IgD-negative memory B cell (primary cell): Measurements from ENCODE around the gene RGS6. TPM values are rescaled to one million over a fixed set of nuclear protein-coding genes. Genes with fewer than 3 reads are reported as not detected.

Experiments used
- H3K27ac Mint-ChIP-seq, 3 donors: one replicate each; pipeline ENCODE4 v1.8.0; 2020 to 2022; ENCODE audit warnings: mild to moderate bottlenecking in 3 of 3, mixed read lengths in 3 of 3, moderate library complexity in 1 of 3
- H3K27me3 Mint-ChIP-seq: one replicate; pipeline ENCODE4 v1.8.0; 2021; ENCODE audit warnings: mixed read lengths
- H3K36me3 Mint-ChIP-seq: one replicate; pipeline ENCODE4 v1.8.0; 2020; ENCODE audit warnings: mild to moderate bottlenecking, mixed read lengths
- H3K4me1 Mint-ChIP-seq, 3 donors: one replicate each; pipeline ENCODE4 v1.8.0; 2020 to 2022; ENCODE audit warnings: mixed read lengths in 3 of 3, mild to moderate bottlenecking in 1 of 3
- H3K4me3 Mint-ChIP-seq, 4 donors: one replicate each; pipeline ENCODE4 v1.8.0; 2020 to 2022; ENCODE audit warnings: mild to moderate bottlenecking in 4 of 4, mixed read lengths in 4 of 4, moderate library complexity in 3 of 4
- H3K9me3 Mint-ChIP-seq, 3 donors: one replicate each; pipeline ENCODE4 v1.8.0; 2020 to 2021; ENCODE audit warnings: mixed read lengths in 3 of 3, mild to moderate bottlenecking in 1 of 3
- polyA plus RNA-seq: library from polyadenylated mRNA; unstranded; fragments of 300-500 nt; fragmentation: Illumina TruSeq; gene quantifications from one replicate; pipeline ENCODE4 v1.2.3, GENCODE V29; 2021

The RGS6 gene
- polyA plus RNA-seq, 1 donor from 2014 or later = not detected

GRCh38 chr14:72590577-72590976, 658.3 kb downstream of the RGS6 start:
- Mint-ChIP-seq H3K27ac (peak overlapping the region in 1 of 3 donors; percentile 74), H3K9me3 (peaks cover 0 to 10% (median 0%) of the 10 kb centered on the region in 3 donors), H3K4me3 (peak overlapping the region; percentile 25 to 82 (median 66)), H3K27me3 (peaks cover 8% of the 10 kb centered on the region), H3K4me1 (peaks cover 32 to 50% (median 36%) of the 10 kb centered on the region in 3 donors), H3K36me3 (peaks cover 10% of the 10 kb centered on the region)

GRCh38 chr14:72591391-72591790, 659.2 kb downstream of the RGS6 start:
- Mint-ChIP-seq H3K4me1 (peaks cover 32 to 58% (median 39%) of the 10 kb centered on the region in 3 donors), H3K27ac (no peak overlapping the region)

GRCh38 chr14:72594099-72594901, 662.1 kb downstream of the RGS6 start:
- Mint-ChIP-seq H3K9me3 (peaks cover 0 to 6% (median 0%) of the 10 kb centered on the region in 3 donors), H3K4me1 (peaks cover 34 to 66% (median 48%) of the 10 kb centered on the region in 3 donors), H3K27ac (peak overlapping the region in 1 of 3 donors; percentile 76), H3K36me3 (peaks cover 4% of the 10 kb centered on the region), H3K27me3 (peaks cover 18% of the 10 kb centered on the region), H3K4me3 (no peak overlapping the region)

More at GRCh38 chr14:72591391-72591790, 659.2 kb downstream of the RGS6 start:
- Mint-ChIP-seq H3K36me3 (peaks cover 7% of the 10 kb centered on the region), H3K9me3 (peaks cover 0 to 6% (median 0%) of the 10 kb centered on the region in 3 donors), H3K27me3 (peaks cover 10% of the 10 kb centered on the region), H3K4me3 (peak overlapping the region in 1 of 4 donors; percentile 82)

GRCh38 chr14:72595152-72595862, 663.1 kb downstream of the RGS6 start:
- H3K27me3 Mint-ChIP-seq = peaks cover 21% of the 10 kb centered on the region
- peaks cover 1% of the 10 kb centered on the region for H3K36me3 Mint-ChIP-seq

GRCh38 chr14:72597252-72598233, 665.3 kb downstream of the RGS6 start:
- H3K27me3 Mint-ChIP-seq = peaks cover 26% of the 10 kb centered on the region
- peaks cover 1% of the 10 kb centered on the region for H3K36me3 Mint-ChIP-seq
- H3K4me3 Mint-ChIP-seq = peak overlapping the region; percentile 28 to 81 (median 56)
- H3K27ac Mint-ChIP-seq = peak overlapping the region in 1 of 3 donors; percentile 52
- H3K4me1 Mint-ChIP-seq = peaks cover 25 to 49% (median 31%) of the 10 kb centered on the region in 3 donors
- H3K9me3 Mint-ChIP-seq = no peaks in the 10 kb centered on the region

More at GRCh38 chr14:72595152-72595862, 663.1 kb downstream of the RGS6 start:
- H3K27ac Mint-ChIP-seq = no peak overlapping the region
- H3K4me3 Mint-ChIP-seq = peak overlapping the region in 1 of 4 donors; percentile 50
- no peaks in the 10 kb centered on the region for H3K9me3 Mint-ChIP-seq
- peaks cover 30 to 57% (median 42%) of the 10 kb centered on the region in 3 donors for H3K4me1 Mint-ChIP-seq

- Mint-ChIP-seq H3K4me3 (peak overlapping the region; percentile 28 to 81 (median 56)), H3K27ac (peak overlapping the region in 2 of 3 donors; percentile 8 to 52), H3K27me3 (peaks cover 23% of the 10 kb centered on the region), H3K36me3 (peaks cover 1% of the 10 kb centered on the region), H3K4me1 (peaks cover 25 to 45% (median 31%) of the 10 kb centered on the region in 3 donors), H3K9me3 (no peaks in the 10 kb centered on the region)
Observed at GRCh38 chr14:72598306-72598705, 666.1 kb downstream of the RGS6 start.

- Mint-ChIP-seq H3K4me1 (peaks cover 16 to 35% (median 22%) of the 10 kb centered on the region in 3 donors), H3K9me3 (no peaks in the 10 kb centered on the region), H3K36me3 (peaks cover 1% of the 10 kb centered on the region), H3K27me3 (peaks cover 26% of the 10 kb centered on the region), H3K27ac (no peak overlapping the region), H3K4me3 (peak overlapping the region in 1 of 4 donors; percentile 54)
Observed at GRCh38 chr14:72599579-72600470, 667.6 kb downstream of the RGS6 start.

- Mint-ChIP-seq H3K27ac (peak overlapping the region in 1 of 3 donors; percentile 53), H3K4me3 (peak overlapping the region in 1 of 4 donors; percentile 17), H3K27me3 (peaks cover 26% of the 10 kb centered on the region), H3K4me1 (peaks cover 16 to 26% (median 17%) of the 10 kb centered on the region in 3 donors), H3K9me3 (no peaks in the 10 kb centered on the region), H3K36me3 (peaks cover 1% of the 10 kb centered on the region)
Observed at GRCh38 chr14:72600551-72601330, 668.5 kb downstream of the RGS6 start.

- peaks cover 2 to 11% (median 9%) of the 10 kb centered on the region in 3 donors for H3K4me1 Mint-ChIP-seq
- no peaks in the 10 kb centered on the region for H3K36me3 Mint-ChIP-seq
- peaks cover 17% of the 10 kb centered on the region for H3K27me3 Mint-ChIP-seq
- no peaks in the 10 kb centered on the region for H3K9me3 Mint-ChIP-seq
- no peak overlapping the region for H3K27ac Mint-ChIP-seq
- H3K4me3 Mint-ChIP-seq = no peak overlapping the region
Observed at GRCh38 chr14:72603639-72604038, 671.4 kb downstream of the RGS6 start.

- Mint-ChIP-seq H3K36me3 (no peaks in the 10 kb centered on the region), H3K27ac (no peak overlapping the region), H3K9me3 (no peaks in the 10 kb centered on the region), H3K4me1 (peaks cover under 1 to 11% (median 8%) of the 10 kb centered on the region in 3 donors), H3K4me3 (peak overlapping the region in 1 of 4 donors; percentile 10), H3K27me3 (peaks cover 15% of the 10 kb centered on the region)
Observed at GRCh38 chr14:72604133-72604532, 671.9 kb downstream of the RGS6 start.

GRCh38 chr14:72605096-72605920, 673.1 kb downstream of the RGS6 start:
- H3K36me3 Mint-ChIP-seq = no peaks in the 10 kb centered on the region
- no peaks in the 10 kb centered on the region for H3K9me3 Mint-ChIP-seq
- peaks cover 0 to 11% (median 6%) of the 10 kb centered on the region in 3 donors for H3K4me1 Mint-ChIP-seq
- H3K27me3 Mint-ChIP-seq = peaks cover 13% of the 10 kb centered on the region
- H3K27ac Mint-ChIP-seq = no peak overlapping the region
- no peak overlapping the region for H3K4me3 Mint-ChIP-seq

- Mint-ChIP-seq H3K27me3 (peaks cover 9% of the 10 kb centered on the region), H3K4me1 (peaks cover 0 to 11% (median 3%) of the 10 kb centered on the region in 3 donors), H3K4me3 (no peak overlapping the region)
Observed at GRCh38 chr14:72605921-72606220, 673.6 kb downstream of the RGS6 start.

More at GRCh38 chr14:72605921-72606220, 673.6 kb downstream of the RGS6 start:
- no peaks in the 10 kb centered on the region for H3K9me3 Mint-ChIP-seq
- no peak overlapping the region for H3K27ac Mint-ChIP-seq
- H3K36me3 Mint-ChIP-seq = no peaks in the 10 kb centered on the region
